B cell (primary cell): Measurements from ENCODE around the gene FKBP15. TPM values are rescaled to one million over a fixed set of nuclear protein-coding genes. Genes with fewer than 3 reads are reported as not detected.
A peak's percentile ranks its signal among the peaks of the same experiment; 100 is the strongest.

ENCODE experiments used
- ATAC-seq: fragments of 200-7000 bp; cut with Tn5 transposase; one replicate; pipeline ENCODE4 v1.10.0; 2021; ENCODE audit warnings: low read depth, mild to moderate bottlenecking, moderate number of reproducible peaks, moderate library complexity
- CTCF ChIA-PET: fragments of 350-600 bp; sonication (Branson Sonifier 250); formaldehyde crosslinking; loops from one replicate; lab custom pipeline; 2021; ENCODE audit warnings: antibody characterized with exemption, inconsistent platforms; lab: Charles Lee
- POLR2A ChIA-PET: fragments of 350-600 bp; sonication (Branson Sonifier 250); formaldehyde crosslinking; loops from one replicate; lab custom pipeline; 2021; ENCODE audit warnings: antibody characterized with exemption; lab: Charles Lee
- DNase-seq: peaks from one replicate; pipeline ENCODE4 v3.0.0; 2013
- H2AFZ ChIP-seq: 2 replicates; pipeline ENCODE4 v1.6.1; 2012; ENCODE audit warnings: mild to moderate bottlenecking, low read depth, low read length; ENCODE audit not compliant: insufficient read depth, poor library complexity, severe bottlenecking
- H3K27ac ChIP-seq, 2 donors: 1 replicate in 1 of 2; 2 replicates in 1 of 2; pipeline ENCODE4 v1.5.1; 2012 to 2013; ENCODE audit warnings: low read length in 2 of 2, mild to moderate bottlenecking in 2 of 2, moderate library complexity in 1 of 2
- H3K27me3 ChIP-seq, 4 experiments: fragments of 200-600 bp in 1 of 4; sonication (generic) in 1 of 4; replicated peaks in 1 of 4; 1 replicate in 2 of 4; 2 replicates in 2 of 4; pipeline versions ENCODE4 v1.6.1 to v1.7.0; 2013 to 2016; ENCODE audit warnings: low read length in 3 of 4, mild to moderate bottlenecking in 2 of 4, mixed read lengths in 1 of 4, moderate library complexity in 1 of 4; ENCODE audit not compliant: insufficient read depth in 4 of 4, control insufficient read depth in 3 of 4; ENCODE audit errors: control extremely low read depth in 1 of 4
- H3K36me3 ChIP-seq, 2 experiments: replicated peaks in 1 of 2; 1 replicate in 1 of 2; 2 replicates in 1 of 2; pipeline versions ENCODE4 v1.6.1 to v1.7.1; 2013; ENCODE audit warnings: low read length in 1 of 2; ENCODE audit not compliant: insufficient read depth in 2 of 2, control insufficient read depth in 1 of 2; ENCODE audit errors: control extremely low read depth in 1 of 2, extremely low read depth in 1 of 2
- H3K4me1 ChIP-seq, 2 donors: fragments of 200-600 bp in 1 of 2; sonication (generic) in 1 of 2; 1 replicate in 1 of 2; 2 replicates in 1 of 2; pipeline versions ENCODE4 v1.5.1 to v1.6.1; 2013 to 2017; ENCODE audit warnings: low read length in 2 of 2; ENCODE audit not compliant: control insufficient read depth in 2 of 2, insufficient read depth in 2 of 2
- H3K4me2 ChIP-seq: replicated peaks from 2 replicates; pipeline ENCODE3; 2012; ENCODE audit warnings: mild to moderate bottlenecking, low read depth, low read length; ENCODE audit not compliant: poor library complexity, severe bottlenecking
- H3K4me3 ChIP-seq, 5 experiments: fragments of 200-600 bp in 1 of 5; sonication (generic) in 1 of 5; 1 replicate in 3 of 5; 2 replicates in 2 of 5; pipeline versions ENCODE4 v1.5.1 to v1.7.0; 2011 to 2016; ENCODE audit warnings: low read length in 4 of 5, mild to moderate bottlenecking in 4 of 5, low read depth in 2 of 5, control low read depth in 1 of 5, moderate library complexity in 1 of 5; ENCODE audit not compliant: insufficient read depth in 1 of 5; ENCODE audit errors: control extremely low read depth in 1 of 5, extremely low read depth in 1 of 5
- H3K79me2 ChIP-seq: fragments of 200-600 bp; sonication (generic); one replicate; pipeline ENCODE4 v1.6.0; 2016; ENCODE audit warnings: low read length; ENCODE audit not compliant: control insufficient read depth, insufficient read depth
- H3K9ac ChIP-seq: fragments of 200-600 bp; sonication (generic); 2 replicates; pipeline ENCODE4 v1.6.1; 2017; ENCODE audit warnings: mild to moderate bottlenecking, low read length, moderate library complexity
- H3K9me3 ChIP-seq, 3 donors: one replicate each; pipeline versions ENCODE4 v1.6.1 to v1.7.1; 2013; ENCODE audit warnings: low read length in 2 of 3; ENCODE audit not compliant: control insufficient read depth in 2 of 3, insufficient read depth in 1 of 3; ENCODE audit errors: control extremely low read depth in 1 of 3
- H4K20me1 ChIP-seq: 2 replicates; pipeline ENCODE4 v1.6.0; 2012; ENCODE audit warnings: mild to moderate bottlenecking, low read length; ENCODE audit not compliant: insufficient read depth, control insufficient read depth, poor library complexity, severe bottlenecking
- H3K27ac Mint-ChIP-seq: one replicate; pipeline ENCODE4 v1.8.0; 2021; ENCODE audit warnings: mixed read lengths
- H3K27me3 Mint-ChIP-seq: one replicate; pipeline ENCODE4 v1.8.0; 2021; ENCODE audit warnings: mixed read lengths
- H3K4me1 Mint-ChIP-seq: one replicate; pipeline ENCODE4 v1.8.0; 2021; ENCODE audit warnings: mixed read lengths
- H3K4me3 Mint-ChIP-seq: one replicate; pipeline ENCODE4 v1.8.0; 2021; ENCODE audit warnings: mixed read lengths
- H3K9me3 Mint-ChIP-seq: one replicate; pipeline ENCODE4 v1.8.0; 2022; ENCODE audit warnings: mixed read lengths; ENCODE audit not compliant: insufficient read depth
- CTCF ChIP-seq: fragments of 200-600 bp; IDR thresholded peaks from one replicate; pipeline ENCODE4 v1.8.0; 2022; ENCODE audit warnings: antibody characterized with exemption, mild to moderate bottlenecking
- EZH2 ChIP-seq: IDR thresholded peaks from 2 replicates; pipeline ENCODE4 v1.6.1; 2012; ENCODE audit warnings: borderline replicate concordance, low read depth, mild to moderate bottlenecking, moderate library complexity, low read length; ENCODE audit not compliant: insufficient read depth, poor library complexity, severe bottlenecking
- WGBS: methylation state at CpG from one replicate; pipeline ENCODE4 v1.1.5; 2013; ENCODE audit warnings: missing lambda C conversion rate; ENCODE audit not compliant: insufficient coverage; 5-methylcytosine and 5-hydroxymethylcytosine counted together
- intact Hi-C: fragments of 100-400 bp; cut with micrococcal nuclease; formaldehyde crosslinking; loops from one replicate; pipeline ENCODE4 v1.10.0; 2022
- polyA plus RNA-seq: library from polyadenylated mRNA; depleted of rRNA; stranded (reverse); fragments of >200 nt; gene quantifications from 2 replicates; pipeline ENCODE4 v1.2.3, GENCODE V29; 2012
- total RNA-seq, 2 donors: library from RNA; stranded (reverse); fragments of 120-200 nt in 1 of 2; gene quantifications; 1 replicate in 1 of 2; 2 replicates in 1 of 2; pipeline versions ENCODE4 v1.2.3 to v1.2.4, GENCODE V29; 2013 to 2022

FKBP15 gene
- total and polyA plus RNA-seq, 2 donors (not counting 1 experiment from before 2014, with no cell fraction given) = 21.1 to 40.6 TPM

GRCh38 chr9:113222482-113222841 lies 1.4 kb upstream of the FKBP15 start:
- H3K9me3 ChIP-seq = peaks cover 0 to 4% (median 0%) of the 10 kb centered on the region in 3 donors
- peaks cover 44% of the 10 kb centered on the region for H3K79me2 ChIP-seq
- DNase-seq = no peak
- Mint-ChIP-seq H3K9me3 (no peaks in the 10 kb centered on the region), H3K4me3 (peak overlapping the region; percentile 95), H3K4me1 (peaks cover 44% of the 10 kb centered on the region), H3K27ac (peak overlapping the region; percentile 70), H3K27me3 (no peaks in the 10 kb centered on the region)
- H3K4me3 ChIP-seq = no peak overlapping the region
- ChIA-PET POLR2A (interaction anchor here (0.6 kb wide), 1 partner anchor 534 kb away, joined by 3 read pairs; no protein-coding TSS in a partner anchor), CTCF (interaction anchor here (1.7 to 5.6 kb wide), 5 partner anchors 9 to 435 kb away, joined by 4 to 39 read pairs (median 6); partner anchors contain the start of genes CDC26, PRPF4 and SLC31A2)
- ATAC-seq = no peak
- intact Hi-C loops = loop anchor here (5.0 kb wide), 2 partner anchors 890 to 1325 kb away; partner anchors contain the start of genes PTBP3 and UGCG
- TF ChIP-seq CTCF (no peak), EZH2 (no peak)
- no peaks in the 10 kb centered on the region for H3K36me3 ChIP-seq
- peaks cover 33 to 35% of the 10 kb centered on the region in 2 donors for H3K4me1 ChIP-seq
- H3K27ac ChIP-seq = no peak overlapping the region
- H3K27me3 ChIP-seq = no peaks in the 10 kb centered on the region
- WGBS = 96% methylated on average over 4 of the region's 5 CpGs
- H4K20me1 ChIP-seq = peaks cover 5% of the 10 kb centered on the region
- H3K9ac ChIP-seq = no peak overlapping the region
- H2AFZ ChIP-seq = peak overlapping the region; percentile 2
- peak overlapping the region; percentile 91 for H3K4me2 ChIP-seq

GRCh38 chr9:113221800-113222481 lies 864 bp upstream of the FKBP15 start:
- intact Hi-C loops = loop anchor here (1.0 to 5.0 kb wide), 7 partner anchors 10 to 1325 kb away; partner anchors contain the start of genes ALAD, CDC26, PRPF4 and PTBP3
- Histone ChIP-seq H4K20me1 (peaks cover 5% of the 10 kb centered on the region), H3K4me2 (peak overlapping the region; percentile 91), H3K4me1 (peaks cover 33 to 35% of the 10 kb centered on the region in 2 donors), H3K27ac (peak overlapping the region; percentile 56 to 84), H3K9ac (peak overlapping the region; percentile 95), H3K36me3 (no peaks in the 10 kb centered on the region), H3K79me2 (peaks cover 48% of the 10 kb centered on the region), H3K27me3 (no peaks in the 10 kb centered on the region), H2AFZ (peak overlapping the region; percentile 87), H3K9me3 (peaks cover 0 to 4% (median 0%) of the 10 kb centered on the region in 3 donors), H3K4me3 (peak overlapping the region; percentile 64 to 97 (median 94))
- Mint-ChIP-seq H3K4me3 (peak overlapping the region; percentile 95), H3K27ac (peak overlapping the region; percentile 95), H3K27me3 (no peaks in the 10 kb centered on the region), H3K4me1 (peaks cover 44% of the 10 kb centered on the region), H3K9me3 (no peaks in the 10 kb centered on the region)
- DNase-seq = peak; percentile 19
- CTCF ChIA-PET = interaction anchor here (1.5 to 5.6 kb wide), 6 partner anchors 10 to 436 kb away, joined by 4 to 39 read pairs (median 6); partner anchors contain the start of genes CDC26, PRPF4 and SLC31A2
- 25% methylated on average over 17 of the region's 20 CpGs for WGBS
- POLR2A ChIA-PET = interaction anchor here (0.6 to 2.1 kb wide), 4 partner anchors 10 to 189 kb away, joined by 4 to 12 read pairs (median 8); partner anchors contain the start of genes C9orf43, CDC26, POLE3 and PRPF4
- ATAC-seq = no peak
- TF ChIP-seq EZH2 (no peak), CTCF (no peak)
